AG04450 (cell line): Measurements from ENCODE around the gene XRCC3. TPM values are rescaled to one million over a fixed set of nuclear protein-coding genes. Genes with fewer than 3 reads are reported as not detected.

Source experiments
- CTCF ChIA-PET: fragments of 300-600, 350-600 bp; formaldehyde crosslinking; extraction: SDS; loops from one replicate; lab custom pipeline; 2022; ENCODE audit warnings: antibody characterized with exemption, inconsistent platforms; lab: Charles Lee
- POLR2A ChIA-PET: fragments of 350-600 bp; formaldehyde crosslinking; extraction: SDS; loops from one replicate; lab custom pipeline; 2021; ENCODE audit warnings: antibody characterized with exemption, inconsistent platforms; lab: Yijun Ruan, JAX
- DNase-seq: peaks from one replicate; pipeline ENCODE4 v3.0.0-alpha.2; 2011; ENCODE audit warnings: low read depth, low spot score
- H3K27ac ChIP-seq: one replicate; pipeline ENCODE4 v1.5.1; 2012; ENCODE audit warnings: low read depth, low read length, control low read depth
- H3K27me3 ChIP-seq: one replicate; pipeline ENCODE4 v1.6.0; 2012; ENCODE audit warnings: low read length; ENCODE audit not compliant: control insufficient read depth, insufficient read depth
- H3K4me3 ChIP-seq: 2 replicates; pipeline ENCODE4 v1.5.1; 2011; ENCODE audit warnings: mild to moderate bottlenecking, low read depth, low read length, control low read depth
- H3K9me3 ChIP-seq: 2 replicates; pipeline ENCODE4 v1.5.1; 2012; ENCODE audit warnings: low read length; ENCODE audit not compliant: control insufficient read depth, insufficient read depth
- CTCF ChIP-seq: IDR thresholded peaks from 2 replicates; pipeline ENCODE4 v1.5.1; 2011; ENCODE audit warnings: low read depth, low read length, control low read depth, inconsistent platforms
- polyA plus RNA-seq: library from polyadenylated mRNA; depleted of rRNA; stranded (reverse); fragments of >200 nt; gene quantifications from 2 replicates; pipeline ENCODE4 v1.2.3, GENCODE V29; 2011

XRCC3 gene
- polyA plus RNA-seq, 1 experiment = 4.8 TPM

GRCh38 chr14:103734081-103734888, 19.0 kb upstream of the XRCC3 start:
- H3K9me3 ChIP-seq = no peaks in the 10 kb centered on the region; the same call in 1 of the 2 replicates
- no peak for DNase-seq
- TF ChIP-seq CTCF = no peak
- POLR2A ChIA-PET = no interaction called here
- H3K27ac ChIP-seq = no peak overlapping the region
- CTCF ChIA-PET = interaction anchor here (1.6 kb wide), 1 partner anchor 8 kb away, joined by 3 read pairs; no protein-coding TSS in a partner anchor
- H3K4me3 ChIP-seq = no peak overlapping the region
- H3K27me3 ChIP-seq = no peaks in the 10 kb centered on the region

- ChIA-PET CTCF (interaction anchor here (1.6 kb wide), 1 partner anchor 8 kb away, joined by 3 read pairs; no protein-coding TSS in a partner anchor), POLR2A (interaction anchor here (1.2 kb wide), 1 partner anchor 18 kb away, joined by 3 read pairs; the partner anchor contains the start of genes XRCC3 and ZFYVE21)
- H3K27me3 ChIP-seq = no peaks in the 10 kb centered on the region
- DNase-seq = no peak
- no peak for TF ChIP-seq CTCF
- no peak overlapping the region for H3K27ac ChIP-seq
- H3K4me3 ChIP-seq = no peak overlapping the region
- no peaks in the 10 kb centered on the region; the same call in 1 of the 2 replicates for H3K9me3 ChIP-seq
These were observed 18.4 kb upstream of the XRCC3 start for GRCh38 chr14:103733651-103734050.

GRCh38 chr14:103732868-103733620, 17.8 kb upstream of the XRCC3 start:
- POLR2A ChIA-PET = interaction anchor here (1.2 kb wide), 1 partner anchor 18 kb away, joined by 3 read pairs; the partner anchor contains the start of genes XRCC3 and ZFYVE21
- H3K27me3 ChIP-seq = no peaks in the 10 kb centered on the region
- H3K9me3 ChIP-seq = no peaks in the 10 kb centered on the region; the same call in 1 of the 2 replicates
- DNase-seq = no peak
- H3K4me3 ChIP-seq = no peak overlapping the region
- TF ChIP-seq CTCF = no peak
- CTCF ChIA-PET = interaction anchor here (1.6 kb wide), 1 partner anchor 9 kb away, joined by 3 read pairs; no protein-coding TSS in a partner anchor
- H3K27ac ChIP-seq = no peak overlapping the region

- DNase-seq = no peak
- POLR2A ChIA-PET = interaction anchor here (1.2 kb wide), 1 partner anchor 17 kb away, joined by 3 read pairs; the partner anchor contains the start of genes XRCC3 and ZFYVE21
- CTCF ChIA-PET = no interaction called here
These were observed 16.9 kb upstream of the XRCC3 start for GRCh38 chr14:103731916-103732867.

More at GRCh38 chr14:103731916-103732867, 16.9 kb upstream of the XRCC3 start:
- no peak overlapping the region for H3K27ac ChIP-seq
- no peak overlapping the region for H3K4me3 ChIP-seq
- no peaks in the 10 kb centered on the region; the same call in 1 of the 2 replicates for H3K9me3 ChIP-seq
- TF ChIP-seq CTCF = no peak
- H3K27me3 ChIP-seq = no peaks in the 10 kb centered on the region
